ENCODE data around the gene CA10. TPM values are rescaled to one million over a fixed set of nuclear protein-coding genes. Genes with fewer than 3 reads are reported as not detected.

The CA10 gene
- total and polyA plus RNA-seq, 9 of the 15 experiments (the other 6 are each of a cell fraction or from before 2014, with no cell fraction given) = not detected

DNA sequence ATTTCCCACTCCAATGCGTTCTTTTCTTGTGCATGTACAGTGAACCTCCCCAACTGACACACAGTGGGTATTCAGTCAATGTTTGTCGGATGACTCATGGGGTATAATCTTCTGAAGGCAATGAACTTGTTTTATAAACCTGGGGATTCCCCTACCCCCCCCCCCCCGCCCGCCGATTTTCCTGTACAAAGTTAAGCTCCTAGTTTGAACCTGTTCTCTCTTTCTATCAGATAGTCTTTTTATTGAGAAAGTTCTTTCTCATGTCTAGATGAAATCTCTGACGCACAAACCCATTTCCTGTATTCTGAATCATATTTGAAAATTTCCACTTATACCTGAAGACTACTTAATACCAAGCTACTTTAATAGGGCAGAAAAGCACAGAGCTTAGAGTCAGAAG, 338.3 kb downstream of the CA10 start:
- TF ChIP-seq ZNF12 (CRISPR knock-in tag; IDR thresholded peaks at IDR 0.05) (no peak), MED1 (CRISPR knock-in tag; IDR thresholded peaks at IDR 0.05; ENCODE audit: borderline replicate concordance) (no peak), E2F3 (CRISPR knock-in tag; IDR thresholded peaks at IDR 0.05) (no peak), FOXM1 (IDR thresholded peaks at IDR 0.05; ENCODE audit: low read depth) (no peak), FOXM1 (CRISPR knock-in tag; IDR thresholded peaks at IDR 0.05; ENCODE audit: low read depth) (no peak), HNRNPK (IDR thresholded peaks at IDR 0.05; ENCODE audit: low read depth, low read length, poor library complexity, severe bottlenecking) (no peak), ZFP30 (CRISPR knock-in tag; IDR thresholded peaks at IDR 0.05; ENCODE audit: borderline replicate concordance) (no peak), PCBP1 (IDR thresholded peaks at IDR 0.05; ENCODE audit: low read depth, low read length, poor library complexity, severe bottlenecking) (no peak), ERF (CRISPR knock-in tag; IDR thresholded peaks at IDR 0.05) (no peak), SLC30A9 (CRISPR knock-in tag; IDR thresholded peaks at IDR 0.05) (no peak), JUNB (CRISPR knock-in tag; conservative IDR thresholded peaks at IDR 0.05) (no peak)
- TF ChIP-seq, protein P1, sequence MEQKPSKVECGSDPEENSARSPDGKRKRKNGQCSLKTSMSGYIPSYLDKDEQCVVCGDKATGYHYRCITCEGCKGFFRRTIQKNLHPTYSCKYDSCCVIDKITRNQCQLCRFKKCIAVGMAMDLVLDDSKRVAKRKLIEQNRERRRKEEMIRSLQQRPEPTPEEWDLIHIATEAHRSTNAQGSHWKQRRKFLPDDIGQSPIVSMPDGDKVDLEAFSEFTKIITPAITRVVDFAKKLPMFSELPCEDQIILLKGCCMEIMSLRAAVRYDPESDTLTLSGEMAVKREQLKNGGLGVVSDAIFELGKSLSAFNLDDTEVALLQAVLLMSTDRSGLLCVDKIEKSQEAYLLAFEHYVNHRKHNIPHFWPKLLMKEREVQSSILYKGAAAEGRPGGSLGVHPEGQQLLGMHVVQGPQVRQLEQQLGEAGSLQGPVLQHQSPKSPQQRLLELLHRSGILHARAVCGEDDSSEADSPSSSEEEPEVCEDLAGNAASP (IDR thresholded peaks at IDR 0.05) = no peak
- TF ChIP-seq, protein P2, sequence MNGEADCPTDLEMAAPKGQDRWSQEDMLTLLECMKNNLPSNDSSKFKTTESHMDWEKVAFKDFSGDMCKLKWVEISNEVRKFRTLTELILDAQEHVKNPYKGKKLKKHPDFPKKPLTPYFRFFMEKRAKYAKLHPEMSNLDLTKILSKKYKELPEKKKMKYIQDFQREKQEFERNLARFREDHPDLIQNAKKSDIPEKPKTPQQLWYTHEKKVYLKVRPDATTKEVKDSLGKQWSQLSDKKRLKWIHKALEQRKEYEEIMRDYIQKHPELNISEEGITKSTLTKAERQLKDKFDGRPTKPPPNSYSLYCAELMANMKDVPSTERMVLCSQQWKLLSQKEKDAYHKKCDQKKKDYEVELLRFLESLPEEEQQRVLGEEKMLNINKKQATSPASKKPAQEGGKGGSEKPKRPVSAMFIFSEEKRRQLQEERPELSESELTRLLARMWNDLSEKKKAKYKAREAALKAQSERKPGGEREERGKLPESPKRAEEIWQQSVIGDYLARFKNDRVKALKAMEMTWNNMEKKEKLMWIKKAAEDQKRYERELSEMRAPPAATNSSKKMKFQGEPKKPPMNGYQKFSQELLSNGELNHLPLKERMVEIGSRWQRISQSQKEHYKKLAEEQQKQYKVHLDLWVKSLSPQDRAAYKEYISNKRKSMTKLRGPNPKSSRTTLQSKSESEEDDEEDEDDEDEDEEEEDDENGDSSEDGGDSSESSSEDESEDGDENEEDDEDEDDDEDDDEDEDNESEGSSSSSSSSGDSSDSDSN (IDR thresholded peaks at IDR 0.05; ENCODE audit: borderline replicate concordance in 1 of 2, low read depth in 2 of 2, low read length in 2 of 2) = no peak
- Histone ChIP-seq H3K9ac (ENCODE audit: insufficient read depth in 1 of 2, low read depth in 2 of 2, low read length in 2 of 2) (no peak overlapping the region), H3K36me3 (ENCODE audit: control insufficient read depth, insufficient read depth, low read length) (no peaks in the 10 kb centered on the region), H3K9me3 (replicated peaks; ENCODE audit: control insufficient read depth, insufficient read depth, low read depth, low read length) (no peaks in the 10 kb centered on the region), H4K20me1 (replicated peaks; ENCODE audit: control insufficient read depth, insufficient read depth, low read length) (no peaks in the 10 kb centered on the region), H3K4me3 (no peak overlapping the region), H3K27me3 (ENCODE audit: control insufficient read depth in 2 of 2, insufficient read depth in 2 of 2, low read length in 2 of 2) (no peaks in the 10 kb centered on the region), H3K9me1 (ENCODE audit: control insufficient read depth, insufficient read depth, low read length) (no peaks in the 10 kb centered on the region), H3K79me2 (ENCODE audit: control insufficient read depth, insufficient read depth, low read length) (no peaks in the 10 kb centered on the region), H3K27ac (ENCODE audit: extremely low read depth, low read depth, low read length) (no peak overlapping the region), H3K4me1 (replicated peaks in 1 of 2; ENCODE audit: control insufficient read depth in 2 of 2, insufficient read depth in 2 of 2, low read length in 2 of 2) (no peaks in the 10 kb centered on the region), H2AFZ (ENCODE audit: low read depth, low read length) (no peak overlapping the region), H3K4me2 (ENCODE audit: insufficient read depth, low read length) (no peak overlapping the region)
- no peak for ATAC-seq
- no peak for DNase-seq (ENCODE audit: extremely low read depth in 1 of 4, low spot score in 3 of 4)
- BruUV-seq (replicated peaks) = no TSS peak
- WGBS (ENCODE audit: insufficient coverage, low coverage, missing lambda C conversion rate) = 0% methylated on average over 5 of the region's 6 CpGs
- CTCF ChIA-PET (ENCODE audit: low intra/inter-chr PET ratio) = no interaction called here
- intact Hi-C loops (cut with micrococcal nuclease) = no loop called here
- in situ Hi-C loops (cut with MboI) = no loop called here
- FAIRE-seq = no peak
- POLR2A ChIA-PET = no interaction called here

All from K562 (cell line).